Measurements from ENCODE around the gene CLIP4.

GRCh38 chr2:29108225-29108624, 7.0 kb upstream of the CLIP4 start:
- TF ChIP-seq POLR2A (IDR thresholded peaks at IDR 0.05; ENCODE audit: low read depth, low read length) (no peak), POLR2AphosphoS5 (IDR thresholded peaks at IDR 0.05; ENCODE audit: low read depth, low read length) (no peak)
